ENCODE data around the gene DDX5.
"Not testable (repeated sequence)": the region's sequence is repeated elsewhere in the genome, so short reads cannot be mapped to it uniquely, and the experiment has no call there.

The DDX5 gene

DNA sequence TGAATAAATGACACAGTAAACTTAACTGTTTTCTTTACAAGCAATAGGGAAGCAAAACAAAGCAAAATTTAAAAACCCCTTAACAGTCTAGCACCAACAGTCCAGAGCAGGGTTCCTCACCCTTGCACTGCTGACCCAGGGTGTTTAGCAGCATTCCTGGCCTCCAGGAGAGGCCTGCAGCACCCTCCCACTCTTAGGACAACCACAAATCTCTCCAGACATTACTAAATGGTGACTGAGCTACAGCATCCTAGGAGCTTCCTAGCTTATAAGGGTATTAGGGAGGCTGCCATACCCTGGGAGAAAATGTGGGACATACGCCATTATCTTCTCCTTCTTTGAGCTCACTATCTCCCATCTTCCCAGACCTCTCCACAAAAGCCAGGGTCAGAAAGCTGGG, 25.1 kb downstream of the DDX5 start:
- no peaks in the 10 kb centered on the region for H3K4me1 ChIP-seq (ENCODE audit: control insufficient read depth in 5 of 5, insufficient read depth in 5 of 5, low read length in 5 of 5)
- H3K27ac ChIP-seq (ENCODE audit: low read depth, low read length): no peak overlapping the region
- H3K27me3 ChIP-seq (ENCODE audit: control insufficient read depth in 5 of 5, insufficient read depth in 4 of 5, low read length in 5 of 5): no peaks in the 10 kb centered on the region
- no peaks in the 10 kb centered on the region for H3K9me3 ChIP-seq (ENCODE audit: control insufficient read depth in 5 of 5, low read length in 5 of 5)
- no peak overlapping the region for H3K9ac ChIP-seq (ENCODE audit: low read length in 5 of 5)
- peaks cover 20 to 45% (median 22%) of the 10 kb centered on the region in 5 donors for H3K36me3 ChIP-seq (ENCODE audit: control insufficient read depth in 5 of 5, insufficient read depth in 5 of 5, low read length in 5 of 5)
- H3K4me3 ChIP-seq (ENCODE audit: low read depth in 1 of 5, low read length in 5 of 5): no peak overlapping the region

GRCh38 chr17:64477849-64478248, 28.2 kb downstream of the DDX5 start:
- H3K27me3 ChIP-seq (ENCODE audit: control insufficient read depth in 5 of 5, insufficient read depth in 4 of 5, low read length in 5 of 5): no peaks in the 10 kb centered on the region
- no peaks in the 10 kb centered on the region for H3K9me3 ChIP-seq (ENCODE audit: control insufficient read depth in 5 of 5, low read length in 5 of 5)
- no peak overlapping the region for H3K9ac ChIP-seq (ENCODE audit: low read length in 5 of 5)

DNA sequence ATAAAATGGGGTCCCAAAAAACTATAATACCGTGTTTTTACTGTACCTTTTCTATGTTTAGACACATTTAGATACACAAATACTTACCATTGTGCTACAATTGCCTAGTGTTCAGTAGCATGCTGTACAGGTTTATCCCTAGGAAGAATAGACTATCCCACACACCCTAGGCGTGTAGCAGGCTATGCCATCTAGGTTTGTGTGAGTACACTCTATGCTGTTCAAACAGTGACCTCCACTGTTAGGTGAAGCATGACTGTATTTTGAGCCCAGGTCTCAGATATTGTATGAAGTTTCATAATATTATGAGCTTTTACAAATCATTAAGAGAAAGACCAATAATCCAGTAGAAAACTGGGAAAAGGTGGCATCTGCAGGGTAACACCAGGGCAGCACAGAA, 33.5 kb downstream of the DDX5 start:
- no peaks in the 10 kb centered on the region for H3K9me3 ChIP-seq (ENCODE audit: control insufficient read depth in 5 of 5, low read length in 5 of 5)
- no peaks in the 10 kb centered on the region for H3K27me3 ChIP-seq (ENCODE audit: control insufficient read depth in 5 of 5, insufficient read depth in 4 of 5, low read length in 5 of 5)
- no peaks in the 10 kb centered on the region for H3K4me1 ChIP-seq (ENCODE audit: control insufficient read depth in 5 of 5, insufficient read depth in 5 of 5, low read length in 5 of 5)
- peaks cover 0 to 10% (median 4%) of the 10 kb centered on the region in 5 donors for H3K36me3 ChIP-seq (ENCODE audit: control insufficient read depth in 5 of 5, insufficient read depth in 5 of 5, low read length in 5 of 5)
- H3K4me3 ChIP-seq (ENCODE audit: low read depth in 1 of 5, low read length in 5 of 5): no peak overlapping the region
- no peak overlapping the region for H3K27ac ChIP-seq (ENCODE audit: low read depth, low read length)
- H3K9ac ChIP-seq (ENCODE audit: low read length in 5 of 5): no peak overlapping the region

More at GRCh38 chr17:64477849-64478248, 28.2 kb downstream of the DDX5 start:
- Histone ChIP-seq H3K4me1 (ENCODE audit: control insufficient read depth in 5 of 5, insufficient read depth in 5 of 5, low read length in 5 of 5) (no peaks in the 10 kb centered on the region), H3K36me3 (ENCODE audit: control insufficient read depth in 5 of 5, insufficient read depth in 5 of 5, low read length in 5 of 5) (peaks cover 9 to 20% (median 17%) of the 10 kb centered on the region in 5 donors), H3K4me3 (ENCODE audit: low read depth in 1 of 5, low read length in 5 of 5) (no peak overlapping the region), H3K27ac (ENCODE audit: low read depth, low read length) (no peak overlapping the region)

DNA sequence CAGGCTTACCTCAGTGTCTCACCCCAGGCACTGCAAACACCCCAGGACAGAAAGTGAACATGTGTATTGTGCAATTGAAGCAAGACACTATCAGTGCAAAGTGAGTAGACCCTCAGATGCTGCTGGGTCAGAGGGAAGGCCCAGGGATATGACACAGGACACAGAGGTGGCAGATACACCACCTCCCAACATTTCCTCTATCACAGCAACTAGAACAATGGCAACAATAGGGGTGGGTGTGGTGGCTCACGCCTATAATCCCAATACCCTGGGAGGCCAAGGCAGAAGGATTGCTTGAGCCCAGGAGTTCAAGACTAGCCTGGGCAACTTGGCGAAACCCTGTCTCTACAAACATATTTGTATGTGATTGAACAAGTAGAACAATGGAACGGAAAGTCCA, 34.6 kb downstream of the DDX5 start:
- H3K27ac ChIP-seq (ENCODE audit: low read depth, low read length): no peak overlapping the region
- no peaks in the 10 kb centered on the region for H3K9me3 ChIP-seq (ENCODE audit: control insufficient read depth in 5 of 5, low read length in 5 of 5)
- H3K36me3 ChIP-seq (ENCODE audit: control insufficient read depth in 5 of 5, insufficient read depth in 5 of 5, low read length in 5 of 5): peaks cover 0 to 12% (median 2%) of the 10 kb centered on the region in 5 donors
- H3K9ac ChIP-seq (ENCODE audit: low read length in 5 of 5): no peak overlapping the region
- H3K4me1 ChIP-seq (ENCODE audit: control insufficient read depth in 5 of 5, insufficient read depth in 5 of 5, low read length in 5 of 5): no peaks in the 10 kb centered on the region
- H3K27me3 ChIP-seq (ENCODE audit: control insufficient read depth in 5 of 5, insufficient read depth in 4 of 5, low read length in 5 of 5): no peaks in the 10 kb centered on the region
- no peak overlapping the region for H3K4me3 ChIP-seq (ENCODE audit: low read depth in 1 of 5, low read length in 5 of 5)

DNA sequence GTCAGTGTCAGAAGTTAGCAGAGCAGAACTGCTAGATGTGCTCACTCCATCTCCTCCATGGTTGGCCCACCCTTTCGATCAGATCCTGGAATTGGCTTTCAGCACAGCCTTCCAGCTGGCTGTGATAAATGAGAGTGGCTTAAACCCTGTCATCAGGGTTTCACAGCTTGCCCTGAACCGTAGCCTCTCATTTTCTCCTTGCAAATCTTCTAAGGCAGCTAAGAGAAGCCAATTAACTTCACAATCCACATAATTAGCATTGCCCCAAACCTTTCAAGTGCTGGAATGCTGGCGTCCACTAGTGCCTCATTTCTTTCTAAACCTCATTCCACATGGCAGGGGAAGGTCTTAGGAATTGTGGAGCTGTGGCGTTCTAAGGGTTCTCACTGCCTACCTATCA, 35.5 kb downstream of the DDX5 start:
- Histone ChIP-seq H3K4me3 (ENCODE audit: low read depth in 1 of 5, low read length in 5 of 5) (no peak overlapping the region), H3K27me3 (ENCODE audit: control insufficient read depth in 5 of 5, insufficient read depth in 4 of 5, low read length in 5 of 5) (no peaks in the 10 kb centered on the region), H3K4me1 (ENCODE audit: control insufficient read depth in 5 of 5, insufficient read depth in 5 of 5, low read length in 5 of 5) (no peaks in the 10 kb centered on the region), H3K9me3 (ENCODE audit: control insufficient read depth in 5 of 5, low read length in 5 of 5) (no peaks in the 10 kb centered on the region), H3K27ac (ENCODE audit: low read depth, low read length) (no peak overlapping the region), H3K36me3 (ENCODE audit: control insufficient read depth in 5 of 5, insufficient read depth in 5 of 5, low read length in 5 of 5) (peaks cover 0 to 17% (median 3%) of the 10 kb centered on the region in 5 donors), H3K9ac (ENCODE audit: low read length in 5 of 5) (no peak overlapping the region)

- not testable (repeated sequence) for H3K4me3 ChIP-seq (ENCODE audit: low read depth in 1 of 5, low read length in 5 of 5); H3K9ac ChIP-seq (ENCODE audit: low read length in 5 of 5); H3K27ac ChIP-seq (ENCODE audit: low read depth, low read length); H3K4me1 ChIP-seq (ENCODE audit: control insufficient read depth in 5 of 5, insufficient read depth in 5 of 5, low read length in 5 of 5); H3K27me3 ChIP-seq (ENCODE audit: control insufficient read depth in 5 of 5, insufficient read depth in 4 of 5, low read length in 5 of 5); H3K9me3 ChIP-seq (ENCODE audit: control insufficient read depth in 5 of 5, low read length in 5 of 5)
- peaks cover 0 to 17% (median 3%) of the 10 kb centered on the region in 5 donors for H3K36me3 ChIP-seq (ENCODE audit: control insufficient read depth in 5 of 5, insufficient read depth in 5 of 5, low read length in 5 of 5)
Observed at GRCh38 chr17:64466834-64467233, 39.3 kb downstream of the DDX5 start.

DNA sequence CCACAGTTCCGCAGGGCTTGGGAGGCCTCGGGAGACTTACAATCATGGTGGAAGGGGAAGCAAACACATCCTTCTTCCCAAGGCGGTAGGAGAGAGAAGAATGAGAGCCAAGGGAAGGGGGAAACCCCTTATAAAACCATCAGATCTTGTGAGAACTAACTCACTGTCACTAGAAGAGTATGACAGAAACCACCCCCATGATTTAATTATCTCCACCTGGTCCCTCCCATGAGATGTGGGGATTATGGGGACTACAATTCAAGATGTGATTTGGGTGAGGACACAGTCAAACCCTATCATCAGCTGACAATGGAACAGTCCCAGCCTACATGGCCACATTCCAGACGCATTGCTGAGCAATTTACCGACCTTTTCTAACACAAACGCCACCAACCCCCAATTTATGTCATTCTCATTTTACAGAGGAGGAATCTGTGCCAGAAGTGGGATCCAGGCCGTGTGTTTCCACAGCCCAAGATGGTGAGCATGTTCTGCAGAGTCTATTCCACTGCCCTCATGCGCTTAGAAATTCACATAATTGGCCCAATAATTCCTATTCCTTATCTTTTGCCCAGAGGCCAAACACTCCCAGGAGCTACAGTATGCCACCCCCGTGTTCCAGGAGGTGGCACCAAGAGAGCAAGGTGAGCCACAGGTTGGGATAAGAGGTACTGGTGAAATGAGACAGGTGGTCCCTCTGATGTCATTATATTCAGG, 39.9 kb downstream of the DDX5 start:
- Histone ChIP-seq H3K9me3 (ENCODE audit: control insufficient read depth in 5 of 5, low read length in 5 of 5) (no peaks in the 10 kb centered on the region), H3K4me3 (ENCODE audit: low read depth in 1 of 5, low read length in 5 of 5) (no peak overlapping the region), H3K27ac (ENCODE audit: low read depth, low read length) (no peak overlapping the region), H3K4me1 (ENCODE audit: control insufficient read depth in 5 of 5, insufficient read depth in 5 of 5, low read length in 5 of 5) (peaks cover 0 to 9% (median 0%) of the 10 kb centered on the region in 5 donors), H3K27me3 (ENCODE audit: control insufficient read depth in 5 of 5, insufficient read depth in 4 of 5, low read length in 5 of 5) (no peaks in the 10 kb centered on the region), H3K36me3 (ENCODE audit: control insufficient read depth in 5 of 5, insufficient read depth in 5 of 5, low read length in 5 of 5) (peaks cover 0 to 15% (median 3%) of the 10 kb centered on the region in 5 donors), H3K9ac (ENCODE audit: low read length in 5 of 5) (no peak overlapping the region)

- Histone ChIP-seq H3K9ac (ENCODE audit: low read length in 5 of 5) (no peak overlapping the region), H3K36me3 (ENCODE audit: control insufficient read depth in 5 of 5, insufficient read depth in 5 of 5, low read length in 5 of 5) (peaks cover 0 to 15% (median 0%) of the 10 kb centered on the region in 5 donors), H3K4me1 (ENCODE audit: control insufficient read depth in 5 of 5, insufficient read depth in 5 of 5, low read length in 5 of 5) (peaks cover 0 to 26% (median 8%) of the 10 kb centered on the region in 5 donors), H3K27ac (ENCODE audit: low read depth, low read length) (no peak overlapping the region), H3K27me3 (ENCODE audit: control insufficient read depth in 5 of 5, insufficient read depth in 4 of 5, low read length in 5 of 5) (no peaks in the 10 kb centered on the region), H3K4me3 (ENCODE audit: low read depth in 1 of 5, low read length in 5 of 5) (no peak overlapping the region), H3K9me3 (ENCODE audit: control insufficient read depth in 5 of 5, low read length in 5 of 5) (no peaks in the 10 kb centered on the region)
Observed at GRCh38 chr17:64461788-64462187, 44.3 kb downstream of the DDX5 start.

- H3K4me1 ChIP-seq (ENCODE audit: control insufficient read depth in 5 of 5, insufficient read depth in 5 of 5, low read length in 5 of 5): peaks cover 0 to 29% (median 8%) of the 10 kb centered on the region in 5 donors
Observed at GRCh38 chr17:64460955-64461354, 45.1 kb downstream of the DDX5 start.

DNA sequence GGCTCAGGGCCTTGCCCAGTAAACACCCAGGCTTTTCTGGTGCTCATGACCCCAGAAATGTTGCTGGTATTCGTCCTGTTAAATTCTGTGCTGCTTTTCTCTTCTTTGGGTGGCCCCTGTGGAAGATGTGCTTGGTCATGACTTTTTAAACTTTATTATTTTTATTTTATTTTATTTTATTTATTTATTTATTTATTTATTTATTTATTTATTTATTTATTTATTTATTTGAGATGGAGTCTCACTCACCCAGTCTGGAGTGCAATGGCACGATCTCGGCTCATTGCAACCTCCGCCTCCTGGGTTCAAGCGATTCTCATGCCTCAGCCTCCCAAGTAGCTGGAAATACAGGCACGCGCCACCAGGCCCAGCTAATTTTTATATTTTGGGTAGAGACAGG, 46.3 kb downstream of the DDX5 start:
- not testable (repeated sequence) for H3K4me3 ChIP-seq (ENCODE audit: low read depth in 1 of 5, low read length in 5 of 5); H3K9me3 ChIP-seq (ENCODE audit: control insufficient read depth in 5 of 5, low read length in 5 of 5); H3K27me3 ChIP-seq (ENCODE audit: control insufficient read depth in 5 of 5, insufficient read depth in 4 of 5, low read length in 5 of 5); H3K9ac ChIP-seq (ENCODE audit: low read length in 5 of 5); H3K36me3 ChIP-seq (ENCODE audit: control insufficient read depth in 5 of 5, insufficient read depth in 5 of 5, low read length in 5 of 5); H3K27ac ChIP-seq (ENCODE audit: low read depth, low read length)
- peaks cover 0 to 29% (median 8%) of the 10 kb centered on the region in 5 donors for H3K4me1 ChIP-seq (ENCODE audit: control insufficient read depth in 5 of 5, insufficient read depth in 5 of 5, low read length in 5 of 5)

More at GRCh38 chr17:64460955-64461354, 45.1 kb downstream of the DDX5 start:
- H3K27me3 ChIP-seq (ENCODE audit: control insufficient read depth in 5 of 5, insufficient read depth in 4 of 5, low read length in 5 of 5): no peaks in the 10 kb centered on the region
- H3K4me3 ChIP-seq (ENCODE audit: low read depth in 1 of 5, low read length in 5 of 5): no peak overlapping the region
- H3K36me3 ChIP-seq (ENCODE audit: control insufficient read depth in 5 of 5, insufficient read depth in 5 of 5, low read length in 5 of 5): peaks cover 0 to 7% (median 0%) of the 10 kb centered on the region in 5 donors
- no peak overlapping the region for H3K9ac ChIP-seq (ENCODE audit: low read length in 5 of 5)
- no peak overlapping the region for H3K27ac ChIP-seq (ENCODE audit: low read depth, low read length)
- H3K9me3 ChIP-seq (ENCODE audit: control insufficient read depth in 5 of 5, low read length in 5 of 5): no peaks in the 10 kb centered on the region

All from subcutaneous abdominal adipose tissue (tissue), 5 donors.